Amygdala (tissue), 56 donors: Measurements from ENCODE around the gene LRRC27.
A peak's percentile ranks its signal among the peaks of the same experiment; 100 is the strongest.
"Not testable (repeated sequence)": the region's sequence is repeated elsewhere in the genome, so short reads cannot be mapped to it uniquely, and the experiment has no call there.

ENCODE experiments used
- DNase-seq, 56 donors: peaks; one replicate each; lab custom pipeline; 2025; lab: John Stamatoyannopoulos, UW

The LRRC27 gene

GRCh38 chr10:132384618-132385388, 52.8 kb downstream of the LRRC27 start:
- DNase-seq = no peak

DNA sequence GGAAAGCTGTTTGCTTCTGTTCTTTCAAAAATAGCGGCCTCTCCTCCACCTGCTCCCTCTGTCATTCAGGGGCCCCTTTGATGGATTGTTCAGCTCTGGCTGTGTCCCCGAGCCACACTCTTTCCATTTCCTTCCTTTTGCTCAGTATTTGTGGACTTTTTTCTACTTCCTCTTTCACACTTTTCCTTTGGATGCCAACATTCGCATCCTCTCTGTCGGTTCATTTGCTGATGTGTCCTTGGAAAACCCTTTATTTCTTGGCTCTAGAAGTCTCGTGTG, 53.3 kb downstream of the LRRC27 start:
- DNase-seq = no peak

- no peak for DNase-seq
Measured at GRCh38 chr10:132385721-132386418, 53.9 kb downstream of the LRRC27 start.

- no peak for DNase-seq
Measured at GRCh38 chr10:132386419-132386831, 54.4 kb downstream of the LRRC27 start.

GRCh38 chr10:132386896-132387295, 54.9 kb downstream of the LRRC27 start:
- DNase-seq = not testable (repeated sequence)

GRCh38 chr10:132387764-132388210, 55.8 kb downstream of the LRRC27 start:
- DNase-seq = peak in 8 of 56 donors; percentile 19 to 62 (median 40)

DNA sequence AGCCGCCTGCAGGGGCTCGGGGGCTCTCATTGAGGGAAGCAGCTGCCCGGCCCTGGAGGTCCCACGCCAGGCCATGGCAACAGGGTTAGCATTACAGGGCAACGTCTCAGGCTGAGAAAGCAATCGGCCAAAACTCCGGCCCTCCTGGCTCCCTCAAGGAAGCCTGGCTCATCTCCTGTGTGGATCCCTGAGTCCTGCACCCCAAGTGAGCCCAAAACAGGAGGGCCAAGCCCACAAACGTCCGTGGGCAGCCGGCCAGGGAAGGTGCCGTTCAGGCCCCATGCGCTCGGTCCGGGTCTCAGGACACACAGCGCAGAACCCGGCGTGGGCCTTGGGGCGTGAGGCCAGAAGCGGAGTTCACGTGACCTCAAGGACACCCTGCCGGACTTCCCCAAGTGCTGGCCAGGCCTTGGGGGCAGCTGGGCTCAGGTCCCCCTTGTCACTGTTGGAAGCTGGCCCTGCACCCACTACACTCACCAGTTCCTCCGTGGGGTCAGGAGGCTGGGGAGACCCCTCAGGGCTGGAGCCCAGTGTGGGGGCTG, 57.0 kb downstream of the LRRC27 start:
- peak in 2 of 56 donors; percentile 29 to 68 for DNase-seq

DNA sequence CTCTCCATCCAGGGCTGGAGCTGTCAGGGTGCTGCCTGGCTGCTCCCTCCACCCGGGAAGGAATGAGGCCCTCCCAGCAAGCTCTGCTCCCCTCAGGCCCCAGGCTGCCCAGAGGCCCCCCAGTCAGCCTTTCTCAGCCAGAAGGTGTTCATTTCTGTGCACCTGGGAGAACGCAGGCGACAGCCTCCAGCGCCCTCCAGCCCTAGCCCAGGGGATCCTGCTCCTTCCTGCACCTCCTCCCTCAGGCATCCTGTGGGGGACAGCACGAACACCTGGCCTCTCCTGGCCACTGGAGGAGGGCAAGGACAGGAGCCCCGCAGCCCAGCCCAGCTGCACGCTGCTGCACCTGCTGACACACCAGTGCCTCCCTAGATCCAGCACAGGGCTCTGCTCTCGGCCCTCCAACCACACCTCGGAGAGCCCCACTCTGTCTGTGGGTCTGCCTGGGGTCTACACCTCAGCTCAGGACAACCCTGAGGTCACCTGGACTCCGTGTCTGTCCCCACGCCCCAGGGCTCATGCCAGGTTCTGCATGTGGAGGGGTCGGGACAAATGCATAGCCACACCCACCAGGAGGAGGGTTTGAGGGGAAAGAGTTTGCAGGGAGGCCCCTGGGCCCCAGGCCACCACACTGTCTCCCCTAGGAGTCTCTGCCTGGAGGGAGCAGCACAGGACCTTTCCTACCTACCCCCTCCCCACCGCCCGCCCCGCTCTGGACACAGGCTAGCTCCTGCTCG, 57.6 kb downstream of the LRRC27 start:
- DNase-seq = no peak

- no peak for DNase-seq
Measured at GRCh38 chr10:132390170-132390920, 58.4 kb downstream of the LRRC27 start.

GRCh38 chr10:132390921-132391675, 59.1 kb downstream of the LRRC27 start:
- no peak for DNase-seq

GRCh38 chr10:132391676-132392020, 59.7 kb downstream of the LRRC27 start:
- no peak for DNase-seq

DNA sequence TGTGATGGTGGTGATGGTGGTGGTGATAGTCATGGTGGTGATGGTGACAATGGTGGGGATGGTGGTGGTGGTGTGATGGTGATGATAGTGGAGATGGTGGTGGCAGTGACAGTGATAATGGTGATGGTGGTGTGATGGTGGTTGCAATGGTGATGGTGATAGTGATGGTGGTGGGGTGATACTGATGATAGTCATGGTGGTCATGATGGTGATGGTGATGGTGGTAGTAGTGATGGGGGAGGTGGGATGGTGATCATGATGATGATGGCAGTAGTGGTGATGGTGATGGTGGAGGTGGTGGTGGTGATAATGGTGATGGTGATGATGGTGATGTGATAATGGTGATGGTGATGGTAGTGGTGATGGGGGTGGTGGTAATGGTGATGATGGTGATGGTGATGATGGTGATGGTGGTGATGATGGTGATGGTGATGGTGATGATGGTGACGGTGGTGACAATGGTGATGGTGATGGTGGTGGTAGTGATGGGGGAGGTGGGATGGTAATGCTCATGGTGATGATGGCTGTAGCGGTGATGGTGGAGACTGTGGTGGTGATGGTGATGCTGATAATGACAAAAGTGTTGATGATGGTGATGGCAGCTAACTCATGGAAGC, 60.3 kb downstream of the LRRC27 start:
- no peak for DNase-seq

GRCh38 chr10:132392811-132393694, 61.1 kb downstream of the LRRC27 start:
- no peak for DNase-seq

DNA sequence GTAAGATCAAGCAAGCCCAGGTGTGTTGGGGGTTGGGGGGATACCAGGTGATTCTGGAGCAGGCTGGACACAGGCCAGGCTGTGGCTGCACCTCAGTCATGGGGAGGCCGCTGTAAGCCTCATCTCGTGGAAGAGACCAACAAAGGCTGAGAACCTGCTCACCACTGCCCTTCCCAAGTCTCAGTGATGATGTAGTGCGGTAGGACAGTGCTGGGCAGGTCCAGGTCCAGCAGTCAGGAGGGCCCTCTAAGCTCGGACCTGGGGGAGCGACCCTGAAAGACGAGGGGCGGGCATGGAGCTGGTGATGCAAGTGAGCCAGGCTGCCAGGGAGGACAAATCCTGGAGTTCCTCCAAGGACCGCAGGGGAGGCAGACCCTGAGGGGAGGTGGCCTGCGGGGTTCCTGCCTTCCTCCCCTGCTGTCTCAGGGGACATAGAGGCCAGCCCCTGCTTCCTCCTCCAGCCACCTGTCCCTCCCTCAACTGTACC, 61.7 kb downstream of the LRRC27 start:
- no peak for DNase-seq

DNA sequence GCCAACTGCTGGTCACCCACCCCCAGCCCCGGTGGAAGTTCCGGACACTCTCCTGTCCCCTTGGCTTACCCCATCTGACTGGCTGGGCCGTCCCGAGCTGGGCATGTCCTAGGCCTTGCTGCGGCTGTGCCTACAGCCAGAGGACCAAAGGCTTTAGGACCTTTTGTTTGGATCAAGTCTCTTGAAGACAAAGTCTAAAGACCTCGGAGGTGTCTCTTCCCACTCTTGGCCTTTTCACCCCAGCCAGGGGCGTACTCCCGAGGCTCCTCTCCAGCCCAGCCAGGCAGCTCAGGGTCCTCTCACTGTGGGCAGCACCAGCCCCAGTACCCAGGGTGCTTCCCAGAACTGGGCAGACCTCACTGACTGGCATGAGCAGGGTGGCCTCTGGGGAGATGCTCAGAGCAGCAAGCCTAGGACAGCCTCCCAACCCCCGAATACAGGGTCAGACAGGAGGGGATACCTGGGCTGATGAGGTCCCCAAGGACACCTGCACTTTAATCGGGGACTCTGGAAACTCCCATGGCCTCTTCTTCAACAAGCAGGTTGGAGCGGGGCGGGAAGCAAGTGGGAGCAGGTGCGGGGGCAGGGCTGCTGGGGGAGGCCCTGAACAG, 62.3 kb downstream of the LRRC27 start:
- no peak for DNase-seq

DNA sequence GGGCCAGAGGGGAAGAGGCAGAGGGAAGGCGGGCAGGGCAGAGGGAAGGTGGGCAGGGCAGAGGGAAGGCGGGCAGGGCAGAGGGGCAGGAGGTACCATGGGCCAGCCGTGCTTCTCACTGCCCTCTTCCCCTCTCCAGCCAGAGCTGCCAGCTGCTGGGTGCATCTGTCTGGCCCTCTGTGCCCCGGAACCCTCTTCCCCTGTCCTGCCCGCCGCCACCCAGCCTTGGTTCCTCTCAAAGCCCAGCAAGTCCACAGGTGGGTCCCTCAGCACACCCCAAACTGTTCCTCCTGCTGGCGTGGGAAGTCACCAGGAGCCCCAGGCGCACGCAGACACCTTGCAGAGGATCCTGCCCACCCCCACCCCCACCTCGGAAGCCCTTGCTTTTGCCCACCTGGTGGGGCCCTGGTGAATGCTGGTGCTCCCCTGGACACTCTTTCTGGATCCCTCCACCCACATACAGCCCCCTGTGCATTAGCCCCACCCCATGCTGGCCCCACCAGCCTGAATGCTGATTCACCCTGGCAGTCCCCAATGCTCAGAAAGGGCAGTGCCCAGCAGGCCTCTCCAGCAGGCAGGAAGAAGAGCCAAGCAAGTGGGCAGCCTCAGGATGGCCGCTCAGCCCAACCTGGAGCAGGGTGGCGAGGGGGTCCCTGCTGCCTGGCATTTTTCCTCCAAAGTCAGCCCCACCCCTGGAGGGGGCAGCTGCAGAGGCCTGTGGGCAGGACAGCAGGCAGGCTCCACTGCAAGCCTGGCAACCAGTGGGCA, 63.1 kb downstream of the LRRC27 start:
- no peak for DNase-seq
